Measurements from ENCODE around the gene ZNF14. TPM values are rescaled to one million over a fixed set of nuclear protein-coding genes. Genes with fewer than 3 reads are reported as not detected.
"Not testable (repeated sequence)": the region's sequence is repeated elsewhere in the genome, so short reads cannot be mapped to it uniquely, and the experiment has no call there.

ZNF14 gene
- polyA plus RNA-seq, 1 donor, result 4.8 TPM

DNA sequence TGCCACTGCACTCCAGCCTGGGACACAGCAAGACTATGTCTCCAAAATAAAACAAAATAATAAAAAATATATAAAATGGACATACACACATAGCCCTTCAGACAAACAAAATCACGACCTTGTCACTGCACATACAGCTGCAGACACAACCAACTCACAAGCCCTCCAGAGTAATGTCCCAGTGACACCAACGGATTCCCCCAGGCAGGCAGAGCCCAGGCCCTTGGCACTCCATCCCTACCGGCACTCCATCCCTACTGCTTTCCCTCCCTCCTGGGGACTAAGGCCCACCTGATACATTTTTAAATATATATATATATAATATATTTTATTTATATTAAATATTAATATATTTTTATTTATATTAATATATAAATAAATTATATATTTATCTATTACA lies 45.8 kb downstream of the ZNF14 start:
- DNase-seq (ENCODE audit: low read depth), result no peak

DNA sequence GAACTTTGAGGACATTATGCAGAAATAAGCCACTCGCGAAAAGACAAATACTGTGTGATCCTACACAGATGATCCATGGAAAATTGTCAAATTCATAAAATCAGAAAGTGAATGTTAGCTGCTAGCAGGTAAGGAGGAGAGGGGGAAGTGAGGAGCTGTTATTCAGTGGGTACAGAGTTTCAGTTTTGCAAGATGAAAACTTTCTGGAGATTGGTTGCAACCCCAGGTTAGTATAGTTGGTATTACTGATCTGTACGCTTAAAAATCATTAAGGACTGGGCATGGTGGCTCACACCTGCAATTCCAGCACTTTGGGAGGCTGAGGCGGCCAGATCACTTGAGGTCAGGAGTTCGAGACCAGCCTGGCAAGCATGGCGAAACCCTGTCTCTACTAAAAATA lies 46.3 kb downstream of the ZNF14 start:
- no peak for DNase-seq (ENCODE audit: low read depth)

DNA sequence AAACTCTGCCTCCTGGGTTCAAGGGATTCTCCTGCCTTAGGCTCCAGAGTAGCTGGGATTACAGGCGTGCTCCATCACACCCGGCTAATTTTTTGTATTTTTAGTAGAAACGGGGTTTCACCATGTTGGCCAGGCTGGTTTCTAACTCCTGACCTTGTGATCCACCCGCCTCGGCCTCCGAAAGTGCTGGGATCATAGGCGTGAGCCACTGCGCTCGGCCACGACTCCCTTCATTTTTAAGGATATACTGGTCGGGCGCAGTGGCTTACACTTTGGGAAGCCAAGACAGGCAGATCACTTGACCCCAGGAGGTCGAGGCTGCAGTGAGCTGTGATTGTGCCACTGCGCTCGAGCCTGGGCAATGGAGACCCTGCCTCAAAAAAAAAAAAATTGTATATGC lies 46.8 kb downstream of the ZNF14 start:
- DNase-seq (ENCODE audit: low read depth), result not testable (repeated sequence)

DNA sequence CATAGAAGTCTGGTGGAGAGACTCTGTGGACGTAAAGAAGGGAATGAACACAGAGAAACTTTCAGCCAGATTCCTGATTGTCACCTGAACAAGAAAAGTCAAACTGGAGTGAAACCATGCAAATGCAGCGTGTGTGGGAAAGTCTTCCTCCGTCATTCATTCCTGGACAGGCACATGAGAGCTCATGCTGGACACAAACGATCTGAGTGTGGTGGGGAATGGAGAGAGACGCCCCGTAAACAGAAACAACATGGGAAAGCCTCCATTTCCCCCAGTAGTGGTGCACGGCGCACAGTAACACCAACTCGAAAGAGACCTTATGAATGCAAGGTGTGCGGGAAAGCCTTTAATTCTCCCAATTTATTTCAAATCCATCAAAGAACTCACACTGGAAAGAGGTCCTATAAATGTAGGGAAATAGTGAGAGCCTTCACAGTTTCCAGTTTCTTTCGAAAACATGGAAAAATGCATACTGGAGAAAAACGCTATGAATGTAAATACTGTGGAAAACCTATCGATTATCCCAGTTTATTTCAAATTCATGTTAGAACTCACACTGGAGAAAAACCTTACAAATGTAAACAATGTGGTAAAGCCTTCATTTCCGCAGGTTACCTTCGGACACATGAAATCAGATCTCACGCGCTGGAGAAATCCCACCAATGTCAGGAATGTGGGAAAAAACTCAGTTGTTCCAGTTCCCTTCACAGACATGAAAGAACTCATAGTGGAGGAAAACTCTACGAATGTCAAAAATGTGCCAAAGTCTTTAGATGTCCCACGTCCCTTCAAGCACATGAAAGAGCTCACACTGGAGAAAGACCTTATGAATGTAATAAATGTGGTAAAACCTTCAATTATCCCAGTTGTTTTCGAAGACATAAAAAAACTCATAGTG lies 53.5 kb downstream of the ZNF14 start:
- DNase-seq (ENCODE audit: low read depth), result no peak

DNA sequence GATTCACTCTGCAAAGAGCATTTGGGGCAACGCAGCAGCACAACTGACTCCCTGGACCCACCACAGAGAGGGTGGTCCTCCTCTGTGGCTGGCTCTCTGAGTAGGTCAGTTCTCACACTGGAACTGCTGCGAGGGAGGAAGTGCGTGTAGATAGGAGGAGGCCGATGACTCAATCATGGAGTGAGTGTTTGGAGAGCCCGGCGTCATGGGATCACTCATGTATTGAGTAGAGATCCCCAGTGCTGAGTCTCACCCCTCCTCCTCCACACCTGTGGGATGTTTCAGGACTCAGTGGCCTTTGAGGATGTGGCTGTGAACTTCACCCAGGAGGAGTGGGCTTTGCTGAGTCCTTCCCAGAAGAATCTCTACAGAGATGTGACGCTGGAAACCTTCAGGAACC lies 55.3 kb downstream of the ZNF14 start:
- no peak for DNase-seq (ENCODE audit: low read depth)

DNA sequence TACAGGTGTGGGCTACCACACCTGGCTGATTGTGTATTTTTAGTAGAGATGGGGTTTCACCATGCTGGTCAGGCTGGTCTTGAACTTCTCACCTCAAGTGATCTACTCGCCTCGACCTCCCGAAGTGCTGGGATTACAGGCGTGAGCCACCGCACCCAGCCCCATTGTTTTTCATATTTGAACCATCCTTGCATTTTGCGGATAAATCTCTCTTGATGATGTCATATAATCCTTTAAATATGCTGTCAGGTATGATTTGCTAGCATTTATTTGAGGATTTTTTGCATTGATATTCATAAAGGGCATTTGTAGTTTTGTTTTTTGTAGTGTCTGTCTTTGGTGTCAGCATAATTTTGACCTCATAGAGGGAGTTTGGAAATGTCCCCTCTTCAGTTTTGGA lies 58.6 kb downstream of the ZNF14 start:
- DNase-seq (ENCODE audit: low read depth), result no peak

DNA sequence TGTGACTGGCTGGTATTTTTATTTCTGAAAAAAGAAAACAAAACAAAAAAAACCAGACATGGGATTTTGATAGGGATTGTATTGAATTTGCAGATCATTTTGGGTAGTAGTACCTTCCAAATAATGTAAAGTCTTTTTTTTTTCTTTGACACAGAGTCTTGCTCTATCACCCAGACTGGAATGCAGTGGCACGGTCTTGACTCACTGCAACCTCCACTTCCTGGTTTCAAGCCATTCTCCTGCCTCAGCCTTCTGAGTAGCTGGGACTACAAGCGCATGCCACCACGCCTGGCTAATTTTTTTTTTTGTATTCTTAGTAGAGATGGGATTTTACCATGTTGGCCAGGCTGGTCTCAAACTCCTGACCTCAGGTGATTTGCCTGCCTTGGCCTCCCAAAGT lies 60.1 kb downstream of the ZNF14 start:
- no peak for DNase-seq (ENCODE audit: low read depth)

DNA sequence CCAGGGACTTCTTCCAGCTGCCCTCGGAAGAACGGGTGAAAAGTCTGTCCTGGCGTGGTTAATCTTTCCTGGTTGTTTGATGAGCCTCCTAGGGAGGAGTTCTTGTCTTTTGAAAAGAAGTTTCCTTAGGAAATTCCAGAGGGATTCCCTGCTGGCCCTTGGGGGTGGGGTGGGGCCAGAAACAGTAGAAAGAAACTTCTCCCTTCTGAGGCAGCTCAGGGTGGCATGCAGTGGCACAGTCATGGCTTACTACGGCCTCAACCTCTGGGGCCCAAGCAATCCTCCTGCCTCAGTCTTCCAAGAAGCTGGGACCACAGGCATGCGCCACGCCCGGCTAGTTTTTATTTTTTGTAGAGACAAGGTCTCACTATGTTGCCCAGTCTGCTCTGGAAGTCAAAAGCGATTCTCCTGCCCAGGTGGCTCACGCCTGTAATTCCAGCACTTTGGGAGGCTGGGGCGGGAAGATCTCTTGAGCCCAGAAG lies 62.8 kb downstream of the ZNF14 start:
- DNase-seq (ENCODE audit: low read depth), result no peak

DNA sequence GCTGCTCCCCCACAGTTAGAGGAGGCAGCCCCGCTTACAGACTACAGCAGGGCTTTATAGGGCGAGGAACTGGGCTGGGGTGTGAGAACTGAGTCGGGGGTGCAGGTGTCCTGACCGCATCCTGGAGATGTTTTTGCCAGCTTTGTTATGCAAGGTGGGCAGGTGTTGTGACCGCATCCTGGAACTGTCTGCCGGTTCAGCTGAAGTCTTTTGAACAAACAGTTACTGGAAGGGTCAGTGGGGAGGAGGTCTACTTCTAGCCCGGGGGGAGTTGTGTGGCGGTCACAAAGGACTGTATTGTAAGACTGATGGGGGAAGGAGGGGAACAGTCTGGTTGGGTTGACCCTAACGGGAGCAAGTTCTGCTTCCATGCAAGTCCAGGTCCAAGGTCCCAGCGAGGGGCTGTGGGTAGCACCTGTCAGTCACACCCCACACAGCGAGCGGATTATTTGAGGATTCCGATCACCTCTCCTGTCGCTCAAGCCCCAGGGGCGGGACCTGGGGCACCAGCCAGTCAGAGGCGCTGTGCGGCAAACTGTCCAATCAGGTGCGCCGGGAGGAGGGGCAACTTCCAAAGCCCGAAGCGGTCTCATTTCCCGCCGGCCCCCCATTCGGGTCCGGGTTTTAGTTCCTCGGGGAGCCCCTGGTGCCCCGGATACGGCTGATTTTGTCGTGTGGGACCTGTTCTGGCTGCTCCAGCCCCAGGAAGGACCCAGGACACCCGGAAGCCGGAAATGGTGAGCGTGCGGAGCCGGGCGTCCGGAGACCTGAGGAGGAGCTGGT lies 64.5 kb downstream of the ZNF14 start, which contains the start of gene ZNF101:
ZNF101 (plus strand) TSS at position 610 of the 783 bp plus-strand sequence; CDS start at position 735, 125 bp downstream.
- DNase-seq (ENCODE audit: low read depth), result peak; percentile 72

DNA sequence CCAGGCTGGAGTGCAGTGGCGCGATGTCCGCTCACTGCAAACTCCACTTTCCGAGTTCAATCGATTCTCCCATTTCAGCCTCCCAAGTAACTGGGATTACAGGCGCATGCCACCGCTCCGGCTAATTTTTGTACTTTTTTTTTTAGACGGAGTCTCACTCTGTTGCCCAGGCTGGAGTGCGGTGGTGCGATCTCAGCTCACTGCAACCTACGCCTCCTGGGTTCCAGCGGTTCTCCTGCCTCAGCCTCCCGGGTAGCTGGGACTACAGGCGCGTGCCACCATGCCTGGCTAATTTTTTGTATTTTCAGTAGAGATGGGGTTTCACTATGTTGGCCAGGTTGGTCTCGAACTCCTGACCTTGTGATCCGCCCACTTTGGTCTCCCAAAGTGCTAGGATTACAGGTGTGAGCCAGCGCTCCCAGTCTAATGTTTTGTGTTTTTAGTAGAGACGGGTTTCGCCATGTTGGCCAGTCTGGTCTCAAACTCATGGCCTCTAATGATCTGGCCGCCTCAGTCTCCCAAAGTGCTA lies 67.4 kb downstream of the ZNF14 start:
- DNase-seq (ENCODE audit: low read depth), result not testable (repeated sequence)

DNA sequence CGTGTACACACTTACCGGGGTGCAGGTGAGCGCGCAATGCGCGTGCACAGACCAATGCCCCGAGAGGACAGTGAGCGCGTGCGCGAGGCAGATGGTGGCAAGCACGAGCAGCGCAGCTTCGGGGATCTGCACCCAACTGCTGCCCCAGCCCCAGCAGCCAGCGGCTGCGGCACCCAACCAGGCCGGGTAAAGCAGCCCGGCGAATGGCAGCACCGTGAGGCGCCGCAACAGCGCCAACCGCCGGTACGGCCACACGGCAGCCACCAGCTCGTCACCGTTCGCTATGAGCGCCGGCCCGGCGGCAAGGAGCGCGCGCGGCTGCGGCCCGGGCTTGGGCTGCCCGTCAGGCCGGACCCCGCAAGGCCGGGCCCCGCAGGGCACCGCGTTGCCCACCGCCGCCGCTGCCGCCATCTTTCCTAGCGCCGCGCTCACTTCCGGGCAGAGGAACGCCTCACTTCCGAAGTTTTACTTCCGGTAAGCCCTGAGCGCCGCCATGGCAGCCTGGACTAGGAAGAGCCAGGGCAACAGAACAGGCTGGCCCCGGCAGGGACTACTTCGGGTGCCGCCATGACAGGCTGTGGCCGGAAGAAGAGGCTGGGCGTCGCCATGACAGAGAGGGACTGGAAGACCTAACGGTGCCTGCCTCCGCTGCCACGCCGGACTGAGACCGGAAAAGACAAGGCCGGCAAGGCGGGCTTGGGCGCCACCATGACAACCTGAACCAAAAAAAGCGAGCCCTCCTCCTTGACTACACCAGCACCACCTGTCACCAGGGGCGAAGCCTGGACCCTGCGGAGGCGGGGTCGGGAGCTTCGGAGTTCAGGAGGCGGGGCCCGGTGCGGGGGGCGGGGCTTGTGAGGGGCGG lies 69.4 kb downstream of the ZNF14 start, which contains the start of gene ATP13A1:
ATP13A1 (minus strand) TSS at position 421 of the 865 bp plus-strand sequence; CDS start at position 411, 10 bp downstream.
- DNase-seq (ENCODE audit: low read depth), result peak; percentile 94

DNA sequence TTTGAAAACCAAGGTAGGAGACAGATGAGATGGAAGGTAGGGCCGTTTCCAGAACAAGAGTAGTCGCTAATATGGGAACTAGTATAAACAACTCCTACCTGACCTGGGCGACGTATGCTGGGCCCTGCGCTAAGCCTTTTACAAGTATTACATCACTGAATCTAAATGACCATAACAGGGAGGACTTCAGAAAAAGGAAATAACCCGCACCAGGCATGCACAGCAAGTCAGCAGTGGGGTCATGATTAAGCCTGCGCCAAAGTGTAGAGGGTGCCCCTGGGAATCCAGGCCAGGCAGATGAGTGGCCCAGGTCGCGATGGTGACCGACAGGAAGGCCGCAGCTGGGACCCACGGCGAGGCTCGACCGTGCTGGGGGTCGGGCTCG lies 70.0 kb downstream of the ZNF14 start:
- no peak for DNase-seq (ENCODE audit: low read depth)

DNA sequence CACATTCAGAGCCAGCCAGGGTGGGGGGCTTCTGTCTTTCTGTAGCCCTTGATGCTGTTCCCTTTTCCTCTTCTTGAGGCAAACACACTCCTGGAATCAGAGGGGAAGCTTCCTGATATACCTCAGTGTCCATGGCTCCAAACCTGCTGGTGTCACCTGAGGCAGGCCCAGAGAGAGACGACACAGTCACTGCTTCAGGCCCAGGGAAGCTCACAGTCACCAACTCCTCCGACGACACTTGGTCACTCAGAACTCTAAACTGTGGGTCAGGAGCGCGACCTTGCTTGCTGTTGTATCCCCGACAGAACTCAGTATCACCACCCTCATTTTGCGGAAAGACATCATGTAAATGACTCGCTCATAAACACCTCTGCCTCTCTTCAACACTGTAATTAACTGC lies 70.6 kb downstream of the ZNF14 start:
- no peak for DNase-seq (ENCODE audit: low read depth)

DNA sequence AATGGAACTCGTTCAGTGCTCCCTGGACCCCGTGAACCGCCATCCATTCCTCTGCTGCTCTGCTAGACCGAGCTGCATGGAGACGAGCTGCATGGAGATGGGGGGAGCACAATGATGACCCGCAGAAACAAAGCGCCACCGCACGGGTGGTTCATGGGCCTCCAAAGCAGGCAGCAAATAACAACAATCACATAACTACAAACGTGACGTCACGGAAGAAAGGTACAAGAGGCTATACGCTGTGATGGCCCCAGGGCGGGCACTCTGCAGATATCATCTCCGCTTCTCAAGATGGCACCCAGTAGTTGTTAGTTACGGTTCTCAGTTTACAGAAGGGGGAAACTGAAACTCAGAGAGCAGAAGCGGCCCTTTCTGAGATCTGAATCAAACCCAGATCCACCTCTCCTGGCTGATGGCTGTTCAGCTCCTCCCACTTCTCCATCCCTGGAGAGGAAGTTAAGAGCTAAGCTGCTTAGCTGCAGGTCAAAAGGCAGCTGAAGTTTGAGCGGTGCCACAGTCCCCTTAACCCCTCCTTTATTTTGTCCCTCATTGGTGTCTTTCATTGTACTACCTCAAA lies 71.1 kb downstream of the ZNF14 start:
- DNase-seq (ENCODE audit: low read depth), result no peak

DNA sequence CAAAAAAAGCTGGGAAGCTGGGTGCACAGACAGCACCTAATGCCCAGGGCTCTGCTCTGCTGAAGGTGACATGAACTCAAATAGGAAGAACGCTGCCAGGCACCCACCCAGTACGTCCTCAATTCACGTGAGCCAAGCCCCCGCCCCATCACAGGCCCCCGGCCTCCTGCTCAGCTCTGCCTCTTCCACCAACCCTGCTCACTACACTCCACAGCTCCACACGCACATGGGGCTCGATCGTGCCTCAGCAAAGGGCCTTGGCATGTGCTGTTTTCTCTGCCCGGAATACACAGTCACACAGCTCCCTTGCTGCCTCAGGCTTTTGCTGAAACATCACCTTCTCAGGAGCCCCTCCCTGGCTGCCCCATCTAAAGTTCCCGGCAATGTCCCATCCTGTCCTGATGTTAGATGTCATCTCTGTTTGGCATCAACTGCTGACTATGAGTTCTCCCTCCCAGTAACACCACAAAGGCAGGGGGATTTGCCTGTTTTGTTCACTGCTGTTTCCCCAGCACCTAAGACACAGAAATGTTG lies 71.7 kb downstream of the ZNF14 start:
- DNase-seq (ENCODE audit: low read depth), result no peak

Other genes with a start within 250 kb of the ZNF14 start
- gene TSSK6, start 217.6 kb downstream of the ZNF14 start, polyA plus RNA-seq (ENCODE audit: insufficient read length), result 0.56 TPM
- 187 TPM for gene NDUFA13, start 216.9 kb downstream of the ZNF14 start, polyA plus RNA-seq (ENCODE audit: insufficient read length)
- 6.9 TPM for gene YJEFN3, start 204.2 kb downstream of the ZNF14 start, polyA plus RNA-seq (ENCODE audit: insufficient read length)
- gene CILP2, start 194.8 kb downstream of the ZNF14 start, polyA plus RNA-seq (ENCODE audit: insufficient read length), result 2.2 TPM
- gene PBX4, start 114.4 kb downstream of the ZNF14 start, polyA plus RNA-seq (ENCODE audit: insufficient read length), result 1.8 TPM
- 4.6 TPM for gene LPAR2, start 104.9 kb downstream of the ZNF14 start, polyA plus RNA-seq (ENCODE audit: insufficient read length)
- gene GMIP, start 89.5 kb downstream of the ZNF14 start, polyA plus RNA-seq (ENCODE audit: insufficient read length), result 2.5 TPM
- 25.0 TPM for gene ATP13A1, start 69.4 kb downstream of the ZNF14 start, polyA plus RNA-seq (ENCODE audit: insufficient read length)
- 5.3 TPM for gene ZNF101, start 64.3 kb downstream of the ZNF14 start, polyA plus RNA-seq (ENCODE audit: insufficient read length)
- gene ZNF506, start 88.6 kb upstream of the ZNF14 start, polyA plus RNA-seq (ENCODE audit: insufficient read length), result 20.8 TPM
- 12.4 TPM for gene ZNF253, start 132.8 kb upstream of the ZNF14 start, polyA plus RNA-seq (ENCODE audit: insufficient read length)
- gene ZNF93, start 167.8 kb upstream of the ZNF14 start, polyA plus RNA-seq (ENCODE audit: insufficient read length), result 11.5 TPM